ENCODE measurements around the gene TMEM164.

- TF ChIP-seq POLR2A (IDR thresholded peaks at IDR 0.05) (no peak), POLR2AphosphoS5 (IDR thresholded peaks at IDR 0.05) (no peak)
These were observed 210.3 kb downstream of the TMEM164 start for GRCh38 chrX:110213183-110213582.
